ENCODE data around the gene ZNF324B.
A peak's percentile ranks its signal among the peaks of the same experiment; 100 is the strongest.

The ZNF324B gene

DNA sequence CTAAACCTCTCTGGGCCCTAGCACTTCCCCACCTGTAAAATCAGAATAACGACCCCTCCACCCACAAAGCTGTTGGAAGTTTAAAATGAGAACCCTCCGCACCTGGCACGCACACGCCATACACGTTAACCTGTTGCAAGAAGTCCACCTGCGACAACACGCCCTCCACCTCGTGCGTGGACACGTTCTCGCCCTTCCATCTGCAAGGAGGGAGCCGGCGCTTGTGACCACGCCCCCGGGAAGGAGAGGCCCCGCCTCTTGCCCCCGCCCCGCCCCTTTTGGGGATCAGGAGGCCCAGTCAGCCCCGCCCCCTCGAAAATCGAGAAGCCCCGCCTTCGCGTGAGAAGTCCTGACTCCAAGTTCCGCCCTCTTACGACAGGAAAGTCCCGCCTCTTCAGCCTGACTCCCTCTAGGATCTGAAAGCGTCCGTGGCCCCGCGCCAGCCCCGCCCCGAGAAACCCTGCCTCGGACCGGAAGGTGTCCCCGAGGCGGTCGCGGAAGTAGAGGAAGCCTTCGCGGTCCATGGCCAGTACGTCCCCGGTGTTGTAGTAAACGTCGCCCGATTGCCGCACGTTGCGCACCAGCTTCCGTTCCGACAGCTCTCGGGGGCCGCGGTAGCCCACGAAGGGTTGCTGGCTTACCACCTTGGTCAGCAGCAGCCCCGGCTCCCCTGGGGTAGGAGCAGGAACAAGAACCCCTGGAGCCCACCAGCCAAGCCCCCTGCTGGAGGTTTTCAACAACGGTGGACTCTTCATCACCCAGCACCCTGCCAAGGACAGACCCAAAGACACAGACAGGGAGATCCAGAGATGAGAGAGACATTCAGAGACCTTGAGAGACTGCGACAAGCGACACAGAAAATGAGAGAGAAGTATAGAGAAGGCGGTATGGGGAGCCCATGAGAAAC is 47.9 kb downstream of the ZNF324B start (continued):
- no peak for TF ChIP-seq OSR2 (tag by site-specific recombination; IDR thresholded peaks at IDR 0.05)
- TF ChIP-seq ZNF433 (tag by site-specific recombination; IDR thresholded peaks at IDR 0.05; ENCODE audit: low read depth), result no peak
- TF ChIP-seq ZNF843 (tag by site-specific recombination; IDR thresholded peaks at IDR 0.05), result peak; percentile 55
- TF ChIP-seq, protein P1, sequence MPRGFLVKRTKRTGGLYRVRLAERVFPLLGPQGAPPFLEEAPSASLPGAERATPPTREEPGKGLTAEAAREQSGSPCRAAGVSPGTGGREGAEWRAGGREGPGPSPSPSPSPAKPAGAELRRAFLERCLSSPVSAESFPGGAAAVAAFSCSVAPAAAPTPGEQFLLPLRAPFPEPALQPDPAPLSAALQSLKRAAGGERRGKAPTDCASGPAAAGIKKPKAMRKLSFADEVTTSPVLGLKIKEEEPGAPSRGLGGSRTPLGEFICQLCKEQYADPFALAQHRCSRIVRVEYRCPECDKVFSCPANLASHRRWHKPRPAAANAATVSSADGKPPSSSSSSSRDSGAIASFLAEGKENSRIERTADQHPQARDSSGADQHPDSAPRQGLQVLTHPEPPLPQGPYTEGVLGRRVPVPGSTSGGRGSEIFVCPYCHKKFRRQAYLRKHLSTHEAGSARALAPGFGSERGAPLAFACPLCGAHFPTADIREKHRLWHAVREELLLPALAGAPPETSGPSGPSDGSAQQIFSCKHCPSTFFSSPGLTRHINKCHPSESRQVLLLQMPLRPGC (tag by site-specific recombination; IDR thresholded peaks at IDR 0.05), result no peak
- TF ChIP-seq, protein P2, sequence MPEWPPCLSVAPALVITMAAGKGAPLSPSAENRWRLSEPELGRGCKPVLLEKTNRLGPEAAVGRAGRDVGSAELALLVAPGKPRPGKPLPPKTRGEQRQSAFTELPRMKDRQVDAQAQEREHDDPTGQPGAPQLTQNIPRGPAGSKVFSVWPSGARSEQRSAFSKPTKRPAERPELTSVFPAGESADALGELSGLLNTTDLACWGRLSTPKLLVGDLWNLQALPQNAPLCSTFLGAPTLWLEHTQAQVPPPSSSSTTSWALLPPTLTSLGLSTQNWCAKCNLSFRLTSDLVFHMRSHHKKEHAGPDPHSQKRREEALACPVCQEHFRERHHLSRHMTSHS (tag by site-specific recombination; IDR thresholded peaks at IDR 0.05), result no peak
- no peak for TF ChIP-seq ZNF211 (tag by site-specific recombination; IDR thresholded peaks at IDR 0.05; ENCODE audit: low read depth)
- TF ChIP-seq ZNF426 (tag by site-specific recombination; IDR thresholded peaks at IDR 0.05), result no peak
- TF ChIP-seq ZNF747 (tag by site-specific recombination; IDR thresholded peaks at IDR 0.05), result no peak
- TF ChIP-seq HOXC10 (CRISPR knock-in tag; IDR thresholded peaks at IDR 0.05), result 0 out of 2 replicates have a peak, but pooled peaks have one; percentile 59
- TF ChIP-seq, protein P3, sequence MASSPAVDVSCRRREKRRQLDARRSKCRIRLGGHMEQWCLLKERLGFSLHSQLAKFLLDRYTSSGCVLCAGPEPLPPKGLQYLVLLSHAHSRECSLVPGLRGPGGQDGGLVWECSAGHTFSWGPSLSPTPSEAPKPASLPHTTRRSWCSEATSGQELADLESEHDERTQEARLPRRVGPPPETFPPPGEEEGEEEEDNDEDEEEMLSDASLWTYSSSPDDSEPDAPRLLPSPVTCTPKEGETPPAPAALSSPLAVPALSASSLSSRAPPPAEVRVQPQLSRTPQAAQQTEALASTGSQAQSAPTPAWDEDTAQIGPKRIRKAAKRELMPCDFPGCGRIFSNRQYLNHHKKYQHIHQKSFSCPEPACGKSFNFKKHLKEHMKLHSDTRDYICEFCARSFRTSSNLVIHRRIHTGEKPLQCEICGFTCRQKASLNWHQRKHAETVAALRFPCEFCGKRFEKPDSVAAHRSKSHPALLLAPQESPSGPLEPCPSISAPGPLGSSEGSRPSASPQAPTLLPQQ (tag by site-specific recombination; IDR thresholded peaks at IDR 0.05), result peak; percentile 78
- no peak for TF ChIP-seq ZBTB7A (tag by site-specific recombination; IDR thresholded peaks at IDR 0.05; ENCODE audit: low read depth)
- peak; percentile 61; the same call in 1 of the 2 replicates for TF ChIP-seq ZNF785 (tag by site-specific recombination; IDR thresholded peaks at IDR 0.05)
- no peak for TF ChIP-seq ZNF354C (tag by site-specific recombination; IDR thresholded peaks at IDR 0.05; ENCODE audit: borderline replicate concordance, low read depth)
- TF ChIP-seq, protein P4, sequence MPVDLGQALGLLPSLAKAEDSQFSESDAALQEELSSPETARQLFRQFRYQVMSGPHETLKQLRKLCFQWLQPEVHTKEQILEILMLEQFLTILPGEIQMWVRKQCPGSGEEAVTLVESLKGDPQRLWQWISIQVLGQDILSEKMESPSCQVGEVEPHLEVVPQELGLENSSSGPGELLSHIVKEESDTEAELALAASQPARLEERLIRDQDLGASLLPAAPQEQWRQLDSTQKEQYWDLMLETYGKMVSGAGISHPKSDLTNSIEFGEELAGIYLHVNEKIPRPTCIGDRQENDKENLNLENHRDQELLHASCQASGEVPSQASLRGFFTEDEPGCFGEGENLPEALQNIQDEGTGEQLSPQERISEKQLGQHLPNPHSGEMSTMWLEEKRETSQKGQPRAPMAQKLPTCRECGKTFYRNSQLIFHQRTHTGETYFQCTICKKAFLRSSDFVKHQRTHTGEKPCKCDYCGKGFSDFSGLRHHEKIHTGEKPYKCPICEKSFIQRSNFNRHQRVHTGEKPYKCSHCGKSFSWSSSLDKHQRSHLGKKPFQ (tag by site-specific recombination; IDR thresholded peaks at IDR 0.05), result no peak
- TF ChIP-seq, protein P5, sequence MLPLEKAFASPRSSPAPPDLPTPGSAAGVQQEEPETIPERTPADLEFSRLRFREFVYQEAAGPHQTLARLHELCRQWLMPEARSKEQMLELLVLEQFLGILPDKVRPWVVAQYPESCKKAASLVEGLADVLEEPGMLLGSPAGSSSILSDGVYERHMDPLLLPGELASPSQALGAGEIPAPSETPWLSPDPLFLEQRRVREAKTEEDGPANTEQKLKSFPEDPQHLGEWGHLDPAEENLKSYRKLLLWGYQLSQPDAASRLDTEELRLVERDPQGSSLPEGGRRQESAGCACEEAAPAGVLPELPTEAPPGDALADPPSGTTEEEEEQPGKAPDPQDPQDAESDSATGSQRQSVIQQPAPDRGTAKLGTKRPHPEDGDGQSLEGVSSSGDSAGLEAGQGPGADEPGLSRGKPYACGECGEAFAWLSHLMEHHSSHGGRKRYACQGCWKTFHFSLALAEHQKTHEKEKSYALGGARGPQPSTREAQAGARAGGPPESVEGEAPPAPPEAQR (tag by site-specific recombination; IDR thresholded peaks at IDR 0.05), result no peak
- no peak for TF ChIP-seq ZNF791 (tag by site-specific recombination; IDR thresholded peaks at IDR 0.05)
- TF ChIP-seq, protein P6, sequence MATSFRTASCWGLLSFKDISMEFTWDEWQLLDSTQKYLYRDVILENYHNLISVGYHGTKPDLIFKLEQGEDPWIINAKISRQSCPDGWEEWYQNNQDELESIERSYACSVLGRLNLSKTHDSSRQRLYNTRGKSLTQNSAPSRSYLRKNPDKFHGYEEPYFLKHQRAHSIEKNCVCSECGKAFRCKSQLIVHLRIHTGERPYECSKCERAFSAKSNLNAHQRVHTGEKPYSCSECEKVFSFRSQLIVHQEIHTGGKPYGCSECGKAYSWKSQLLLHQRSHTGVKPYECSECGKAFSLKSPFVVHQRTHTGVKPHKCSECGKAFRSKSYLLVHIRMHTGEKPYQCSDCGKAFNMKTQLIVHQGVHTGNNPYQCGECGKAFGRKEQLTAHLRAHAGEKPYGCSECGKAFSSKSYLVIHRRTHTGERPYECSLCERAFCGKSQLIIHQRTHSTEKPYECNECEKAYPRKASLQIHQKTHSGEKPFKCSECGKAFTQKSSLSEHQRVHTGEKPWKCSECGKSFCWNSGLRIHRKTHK (tag by site-specific recombination; IDR thresholded peaks at IDR 0.05), result no peak
- TF ChIP-seq TCF7L2 (IDR thresholded peaks at IDR 0.05; ENCODE audit: borderline replicate concordance, low read depth, low read length), result no peak
- no peak for TF ChIP-seq ZNF514 (tag by site-specific recombination; IDR thresholded peaks at IDR 0.05)
- TF ChIP-seq HOXD13 (CRISPR knock-in tag; IDR thresholded peaks at IDR 0.05; ENCODE audit: borderline replicate concordance), result no peak
- TF ChIP-seq ZEB2 (tag by site-specific recombination; IDR thresholded peaks at IDR 0.05), result peak; percentile 62; the same call in 1 of the 2 replicates
- TF ChIP-seq ZNF114 (tag by site-specific recombination; IDR thresholded peaks at IDR 0.05), result no peak
- TF ChIP-seq ZNF23 (tag by site-specific recombination; IDR thresholded peaks at IDR 0.05; ENCODE audit: borderline replicate concordance), result no peak
- peak; percentile 25; the same call in 1 of the 2 replicates for TF ChIP-seq ZNF629 (tag by site-specific recombination; IDR thresholded peaks at IDR 0.05)
- TF ChIP-seq, protein P7, sequence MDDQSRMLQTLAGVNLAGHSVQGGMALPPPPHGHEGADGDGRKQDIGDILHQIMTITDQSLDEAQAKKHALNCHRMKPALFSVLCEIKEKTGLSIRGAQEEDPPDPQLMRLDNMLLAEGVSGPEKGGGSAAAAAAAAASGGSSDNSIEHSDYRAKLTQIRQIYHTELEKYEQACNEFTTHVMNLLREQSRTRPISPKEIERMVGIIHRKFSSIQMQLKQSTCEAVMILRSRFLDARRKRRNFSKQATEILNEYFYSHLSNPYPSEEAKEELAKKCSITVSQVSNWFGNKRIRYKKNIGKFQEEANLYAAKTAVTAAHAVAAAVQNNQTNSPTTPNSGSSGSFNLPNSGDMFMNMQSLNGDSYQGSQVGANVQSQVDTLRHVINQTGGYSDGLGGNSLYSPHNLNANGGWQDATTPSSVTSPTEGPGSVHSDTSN (CRISPR knock-in tag; IDR thresholded peaks at IDR 0.05), result 0 out of 2 replicates have a peak, but pooled peaks have one; percentile 20
- TF ChIP-seq ZNF341 (tag by site-specific recombination; IDR thresholded peaks at IDR 0.05; ENCODE audit: low read depth), result no peak
- no peak for TF ChIP-seq BCL11B (tag by site-specific recombination; IDR thresholded peaks at IDR 0.05; ENCODE audit: low read depth)
- no peak for TF ChIP-seq RBAK (tag by site-specific recombination; IDR thresholded peaks at IDR 0.05)
- peak; percentile 8; the same call in 1 of the 2 replicates for TF ChIP-seq KLF1 (tag by site-specific recombination; IDR thresholded peaks at IDR 0.05)
- no peak for TF ChIP-seq ZNF555 (tag by site-specific recombination; conservative IDR thresholded peaks at IDR 0.05)

All from HEK293 (cell line).